K562 (cell line): ENCODE results near the gene SEH1L. TPM values are rescaled to one million over a fixed set of nuclear protein-coding genes. Genes with fewer than 3 reads are reported as not detected.

ENCODE experiments used
- ATAC-seq: fragments of 200-7000 bp; cut with Tn5 transposase; 3 replicates; pipeline ENCODE4 v1.9.1; 2020; ENCODE audit warnings: moderate library complexity
- BruUV-seq: library from RNA; stranded (reverse); fragments of 400-500 nt; replicated peaks from 2 replicates; lab custom pipeline; 2021; lab: Mats Ljungman, UMichigan
- CTCF ChIA-PET: fragments of 300-600 bp; formaldehyde crosslinking; extraction: SDS; loops from one replicate; lab custom pipeline; 2021; ENCODE audit warnings: low intra/inter-chr PET ratio; lab: Yijun Ruan, JAX
- POLR2A ChIA-PET: fragments of 300-600, 350-650 bp; sonication (Branson Sonifier 250); formaldehyde crosslinking; extraction: SDS; loops from one replicate; lab custom pipeline; 2021; ENCODE audit warnings: antibody characterized with exemption, inconsistent platforms; lab: Yijun Ruan, JAX
- DNase-seq, 4 experiments: peaks; one replicate each; pipeline versions ENCODE4 v3.0.0 to v3.0.0-alpha.2; 2011 to 2018; ENCODE audit warnings: low spot score in 3 of 4, mixed read lengths in 3 of 4; ENCODE audit errors: extremely low read depth in 1 of 4
- FAIRE-seq: peaks from 2 replicates; lab custom pipeline; 2011; peaks lifted over from hg19 to GRCh38; lab: Jason Lieb, UNC
- H2AFZ ChIP-seq: 2 replicates; pipeline ENCODE4 v1.6.0; 2011; ENCODE audit warnings: low read depth, low read length, control low read depth, inconsistent platforms
- H3K27ac ChIP-seq: fragments of 200-600 bp; 3 replicates; pipeline ENCODE4 v1.8.0; 2011; ENCODE audit warnings: low read depth, mild to moderate bottlenecking, control low read depth, inconsistent platforms, low read length, moderate library complexity, mixed read lengths; ENCODE audit errors: extremely low read depth
- H3K27me3 ChIP-seq, 2 experiments: fragments of 300-600 bp in 1 of 2; 2 replicates in 1 of 2; 3 replicates in 1 of 2; pipeline versions ENCODE4 v1.6.0 to v1.8.0; 2011; ENCODE audit warnings: inconsistent platforms in 2 of 2, low read length in 2 of 2, mild to moderate bottlenecking in 1 of 2, mixed read lengths in 1 of 2, moderate library complexity in 1 of 2; ENCODE audit not compliant: control insufficient read depth in 2 of 2, insufficient read depth in 2 of 2
- H3K36me3 ChIP-seq: fragments of 300-600 bp; 3 replicates; pipeline ENCODE4 v1.8.0; 2011; ENCODE audit warnings: mild to moderate bottlenecking, low read length, inconsistent platforms; ENCODE audit not compliant: control insufficient read depth, insufficient read depth
- H3K4me1 ChIP-seq, 2 experiments: fragments of 200-600 bp in 1 of 2; replicated peaks in 1 of 2; 2 replicates in 1 of 2; 3 replicates in 1 of 2; pipeline versions ENCODE4 v1.5.1 to v1.8.0; 2011; ENCODE audit warnings: inconsistent platforms in 2 of 2, low read length in 2 of 2, mild to moderate bottlenecking in 1 of 2, mixed read lengths in 1 of 2, moderate library complexity in 1 of 2; ENCODE audit not compliant: control insufficient read depth in 2 of 2, insufficient read depth in 2 of 2
- H3K4me2 ChIP-seq: 2 replicates; pipeline ENCODE4 v1.6.1; 2011; ENCODE audit warnings: low read length, control low read depth, inconsistent platforms, mixed read lengths; ENCODE audit not compliant: insufficient read depth
- H3K4me3 ChIP-seq: fragments of 200-600 bp; sonication (generic), shearing (Covaris generic); 2 replicates; pipeline ENCODE4 v1.5.1; 2016; ENCODE audit warnings: control low read depth, inconsistent platforms
- H3K79me2 ChIP-seq: fragments of 200-600 bp; 3 replicates; pipeline ENCODE4 v1.8.0; 2011; ENCODE audit warnings: low read length, inconsistent platforms; ENCODE audit not compliant: control insufficient read depth, insufficient read depth
- H3K9ac ChIP-seq, 2 experiments: 2 replicates each; pipeline versions ENCODE4 v1.6.0 to v1.6.1; 2011; ENCODE audit warnings: low read depth in 2 of 2, low read length in 2 of 2, control low read depth in 1 of 2, inconsistent platforms in 1 of 2, mild to moderate bottlenecking in 1 of 2, mixed read lengths in 1 of 2; ENCODE audit not compliant: insufficient read depth in 1 of 2
- H3K9me1 ChIP-seq: one replicate; pipeline ENCODE4 v1.6.0; 2011; ENCODE audit warnings: inconsistent platforms, mild to moderate bottlenecking, low read length, moderate library complexity; ENCODE audit not compliant: control insufficient read depth, insufficient read depth
- H3K9me3 ChIP-seq: replicated peaks from 2 replicates; pipeline ENCODE4 v1.5.1; 2011; ENCODE audit warnings: low read depth, low read length, inconsistent platforms; ENCODE audit not compliant: control insufficient read depth, insufficient read depth
- H4K20me1 ChIP-seq: replicated peaks from 2 replicates; pipeline ENCODE4 v1.6.1; 2011; ENCODE audit warnings: low read length, inconsistent platforms, mixed read lengths; ENCODE audit not compliant: control insufficient read depth, insufficient read depth
- BRD4 ChIP-seq: fragments of 200-600 bp; sonication (generic); IDR thresholded peaks from 2 replicates; pipeline ENCODE4 v1.6.1; 2017; ENCODE audit warnings: inconsistent platforms
- CBX1 ChIP-seq: sonication (generic); IDR thresholded peaks from 2 replicates; pipeline ENCODE4 v1.6.1; 2016; ENCODE audit warnings: antibody characterized with exemption, low read depth, mild to moderate bottlenecking
- SIN3B ChIP-seq: fragments of 450-650 bp; IDR thresholded peaks from 2 replicates; pipeline ENCODE4 v1.6.1; 2017; ENCODE audit warnings: low read depth, mild to moderate bottlenecking, moderate library complexity
- WGBS: fragments of 100-300 bp; shearing (Covaris generic); methylation state at CpG from one replicate; pipeline ENCODE4 v1.1.6; 2016; ENCODE audit warnings: low coverage, mixed read lengths; ENCODE audit not compliant: insufficient coverage; ENCODE audit errors: missing lambda C conversion rate; 5-methylcytosine and 5-hydroxymethylcytosine counted together
- in situ Hi-C: fragments of 300-500 bp; cut with MboI; formaldehyde crosslinking; loops from 4 replicates; pipeline ENCODE4 v1.15.0; 2018; ENCODE audit warnings: inconsistent platforms, mixed read lengths
- intact Hi-C: fragments of 100-400 bp; cut with micrococcal nuclease; formaldehyde crosslinking; loops from 2 replicates; pipeline ENCODE4 v1.14.2; 2022
- polyA plus RNA-seq, 8 experiments: library from polyadenylated mRNA; depleted of rRNA in 4 of 8; stranded (reverse) in 5 of 8; unstranded in 3 of 8; fragments of >200 nt; fragmentation: Nextera tagmentation in 2 of 8; fragmentation: Illumina TruSeq in 1 of 8; extraction: Ambion mirVana in 2 of 8; extraction: Trizol in 1 of 8; gene quantifications; 2 replicates each; pipeline versions ENCODE4 v1.2.1 to v1.2.3, GENCODE V29; 2011 to 2014; ENCODE audit warnings: inconsistent platforms in 1 of 8, missing spikeins in 1 of 8
- total RNA-seq, 7 experiments: library from RNA; depleted of rRNA in 6 of 7; stranded (reverse); fragments of >200 nt in 6 of 7; fragmentation: Illumina TruSeq in 2 of 7; extraction: Trizol in 2 of 7; gene quantifications; 2 replicates each; pipeline versions ENCODE4 v1.2.1 to v1.2.3, GENCODE V29; 2011 to 2021; ENCODE audit warnings: low replicate concordance in 1 of 7
- TF ChIP-seq, protein P1 (sequence below), 2 experiments: fragments of 450-650 bp in 1 of 2; sonication (generic) in 1 of 2; formaldehyde crosslinking in 1 of 2; IDR thresholded peaks; 2 replicates each; pipeline versions ENCODE4 v1.7.1 to v1.9.0; 2016 to 2022; ENCODE audit warnings: inconsistent platforms in 1 of 2, mild to moderate bottlenecking in 1 of 2, missing genetic modification reagents in 1 of 2
- TF ChIP-seq, protein P2 (sequence below): fragments of 450-650 bp; IDR thresholded peaks from 2 replicates; pipeline ENCODE4 v1.6.1; 2016; ENCODE audit warnings: borderline replicate concordance
- TF ChIP-seq, protein P3 (sequence below): fragments of 250-450 bp; sonication (Bioruptor Pico); IDR thresholded peaks from 2 replicates; pipeline ENCODE4 v1.8.0; 2021; ENCODE audit warnings: moderate library complexity, mild to moderate bottlenecking, inconsistent platforms

SEH1L gene
- total and polyA plus RNA-seq, 9 of the 15 experiments (the other 6 are each of a cell fraction or from before 2014, with no cell fraction given), result 62.2 to 180 (median 108) TPM

DNA sequence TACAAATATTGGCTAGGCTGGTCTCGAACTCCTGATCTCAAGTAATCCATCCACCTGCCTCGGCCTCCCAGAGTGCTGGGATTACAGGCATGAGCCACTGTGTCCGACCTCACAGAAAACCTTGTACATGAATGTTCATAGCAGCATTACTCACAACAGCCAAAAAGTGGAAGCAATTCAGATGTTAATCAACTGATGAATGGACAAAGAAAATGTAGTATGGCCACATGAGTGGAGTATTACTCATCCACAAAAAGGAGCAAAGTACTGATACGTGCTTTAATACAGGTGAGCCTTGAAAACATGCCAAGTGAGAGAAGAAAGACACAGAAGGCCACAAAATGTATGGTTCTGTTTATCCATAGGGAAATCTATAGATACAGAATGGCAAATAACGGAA is 63.9 kb downstream of the SEH1L start:
- FAIRE-seq (no peak), DNase-seq (no peak), ATAC-seq (no peak)
- Histone ChIP-seq H4K20me1 (no peaks in the 10 kb centered on the region), H3K9me3 (no peaks in the 10 kb centered on the region), H3K79me2 (peaks cover 8% of the 10 kb centered on the region; the same call in 2 of the 3 replicates), H3K27me3 (no peaks in the 10 kb centered on the region), H3K4me2 (no peak overlapping the region), H3K36me3 (peaks cover 95% of the 10 kb centered on the region), H3K9me1 (no peaks in the 10 kb centered on the region), H3K27ac (no peak overlapping the region), H3K4me1 (no peaks in the 10 kb centered on the region; a peak in 1 of 5 replicates), H3K4me3 (no peak overlapping the region), H2AFZ (no peak overlapping the region), H3K9ac (no peak overlapping the region)
- ChIA-PET POLR2A (no interaction called here), CTCF (no interaction called here)
- BruUV-seq, result no TSS peak
- in situ Hi-C loops, result no loop called here
- 95% methylated on average over 5 of the region's 5 CpGs for WGBS
- intact Hi-C loops, result no loop called here
- TF ChIP-seq, protein P1, sequence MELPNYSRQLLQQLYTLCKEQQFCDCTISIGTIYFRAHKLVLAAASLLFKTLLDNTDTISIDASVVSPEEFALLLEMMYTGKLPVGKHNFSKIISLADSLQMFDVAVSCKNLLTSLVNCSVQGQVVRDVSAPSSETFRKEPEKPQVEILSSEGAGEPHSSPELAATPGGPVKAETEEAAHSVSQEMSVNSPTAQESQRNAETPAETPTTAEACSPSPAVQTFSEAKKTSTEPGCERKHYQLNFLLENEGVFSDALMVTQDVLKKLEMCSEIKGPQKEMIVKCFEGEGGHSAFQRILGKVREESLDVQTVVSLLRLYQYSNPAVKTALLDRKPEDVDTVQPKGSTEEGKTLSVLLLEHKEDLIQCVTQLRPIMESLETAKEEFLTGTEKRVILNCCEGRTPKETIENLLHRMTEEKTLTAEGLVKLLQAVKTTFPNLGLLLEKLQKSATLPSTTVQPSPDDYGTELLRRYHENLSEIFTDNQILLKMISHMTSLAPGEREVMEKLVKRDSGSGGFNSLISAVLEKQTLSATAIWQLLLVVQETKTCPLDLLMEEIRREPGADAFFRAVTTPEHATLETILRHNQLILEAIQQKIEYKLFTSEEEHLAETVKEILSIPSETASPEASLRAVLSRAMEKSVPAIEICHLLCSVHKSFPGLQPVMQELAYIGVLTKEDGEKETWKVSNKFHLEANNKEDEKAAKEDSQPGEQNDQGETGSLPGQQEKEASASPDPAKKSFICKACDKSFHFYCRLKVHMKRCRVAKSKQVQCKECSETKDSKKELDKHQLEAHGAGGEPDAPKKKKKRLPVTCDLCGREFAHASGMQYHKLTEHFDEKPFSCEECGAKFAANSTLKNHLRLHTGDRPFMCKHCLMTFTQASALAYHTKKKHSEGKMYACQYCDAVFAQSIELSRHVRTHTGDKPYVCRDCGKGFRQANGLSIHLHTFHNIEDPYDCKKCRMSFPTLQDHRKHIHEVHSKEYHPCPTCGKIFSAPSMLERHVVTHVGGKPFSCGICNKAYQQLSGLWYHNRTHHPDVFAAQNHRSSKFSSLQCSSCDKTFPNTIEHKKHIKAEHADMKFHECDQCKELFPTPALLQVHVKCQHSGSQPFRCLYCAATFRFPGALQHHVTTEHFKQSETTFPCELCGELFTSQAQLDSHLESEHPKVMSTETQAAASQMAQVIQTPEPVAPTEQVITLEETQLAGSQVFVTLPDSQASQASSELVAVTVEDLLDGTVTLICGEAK (IDR thresholded peaks at IDR 0.05), result no peak
- TF ChIP-seq, protein P1 (CRISPR knock-in tag; IDR thresholded peaks at IDR 0.05), result no peak
- no peak for TF ChIP-seq SIN3B
- TF ChIP-seq, protein P2, sequence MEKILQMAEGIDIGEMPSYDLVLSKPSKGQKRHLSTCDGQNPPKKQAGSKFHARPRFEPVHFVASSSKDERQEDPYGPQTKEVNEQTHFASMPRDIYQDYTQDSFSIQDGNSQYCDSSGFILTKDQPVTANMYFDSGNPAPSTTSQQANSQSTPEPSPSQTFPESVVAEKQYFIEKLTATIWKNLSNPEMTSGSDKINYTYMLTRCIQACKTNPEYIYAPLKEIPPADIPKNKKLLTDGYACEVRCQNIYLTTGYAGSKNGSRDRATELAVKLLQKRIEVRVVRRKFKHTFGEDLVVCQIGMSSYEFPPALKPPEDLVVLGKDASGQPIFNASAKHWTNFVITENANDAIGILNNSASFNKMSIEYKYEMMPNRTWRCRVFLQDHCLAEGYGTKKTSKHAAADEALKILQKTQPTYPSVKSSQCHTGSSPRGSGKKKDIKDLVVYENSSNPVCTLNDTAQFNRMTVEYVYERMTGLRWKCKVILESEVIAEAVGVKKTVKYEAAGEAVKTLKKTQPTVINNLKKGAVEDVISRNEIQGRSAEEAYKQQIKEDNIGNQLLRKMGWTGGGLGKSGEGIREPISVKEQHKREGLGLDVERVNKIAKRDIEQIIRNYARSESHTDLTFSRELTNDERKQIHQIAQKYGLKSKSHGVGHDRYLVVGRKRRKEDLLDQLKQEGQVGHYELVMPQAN, result no peak
- TF ChIP-seq, protein P3, sequence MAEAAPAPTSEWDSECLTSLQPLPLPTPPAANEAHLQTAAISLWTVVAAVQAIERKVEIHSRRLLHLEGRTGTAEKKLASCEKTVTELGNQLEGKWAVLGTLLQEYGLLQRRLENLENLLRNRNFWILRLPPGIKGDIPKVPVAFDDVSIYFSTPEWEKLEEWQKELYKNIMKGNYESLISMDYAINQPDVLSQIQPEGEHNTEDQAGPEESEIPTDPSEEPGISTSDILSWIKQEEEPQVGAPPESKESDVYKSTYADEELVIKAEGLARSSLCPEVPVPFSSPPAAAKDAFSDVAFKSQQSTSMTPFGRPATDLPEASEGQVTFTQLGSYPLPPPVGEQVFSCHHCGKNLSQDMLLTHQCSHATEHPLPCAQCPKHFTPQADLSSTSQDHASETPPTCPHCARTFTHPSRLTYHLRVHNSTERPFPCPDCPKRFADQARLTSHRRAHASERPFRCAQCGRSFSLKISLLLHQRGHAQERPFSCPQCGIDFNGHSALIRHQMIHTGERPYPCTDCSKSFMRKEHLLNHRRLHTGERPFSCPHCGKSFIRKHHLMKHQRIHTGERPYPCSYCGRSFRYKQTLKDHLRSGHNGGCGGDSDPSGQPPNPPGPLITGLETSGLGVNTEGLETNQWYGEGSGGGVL (CRISPR knock-in tag), result no peak
- no peak for TF ChIP-seq CBX1
- TF ChIP-seq BRD4, result no peak
